Large intestine (tissue), 3 donors: Measurements from ENCODE around the gene NCAM2. TPM values are rescaled to one million over a fixed set of nuclear protein-coding genes. Genes with fewer than 3 reads are reported as not detected.

Experiments
- DNase-seq, 2 donors: peaks; one replicate each; pipeline versions ENCODE4 v3.0.0 to v3.0.0-alpha.2; 2013
- H3K27ac ChIP-seq: one replicate; pipeline ENCODE4 v1.5.1; 2013; ENCODE audit warnings: low read length
- H3K27me3 ChIP-seq: 2 replicates; pipeline ENCODE4 v1.6.1; 2013; ENCODE audit warnings: low read length; ENCODE audit not compliant: control insufficient read depth, insufficient read depth
- H3K36me3 ChIP-seq: 2 replicates; pipeline ENCODE4 v1.6.1; 2013; ENCODE audit warnings: low read length; ENCODE audit not compliant: control insufficient read depth, insufficient read depth
- H3K4me1 ChIP-seq: one replicate; pipeline ENCODE4 v1.6.1; 2013; ENCODE audit warnings: low read length; ENCODE audit not compliant: control insufficient read depth, insufficient read depth
- H3K4me3 ChIP-seq: one replicate; pipeline ENCODE4 v1.5.1; 2013; ENCODE audit warnings: low read length
- H3K9me3 ChIP-seq: one replicate; pipeline ENCODE4 v1.6.1; 2013; ENCODE audit warnings: mild to moderate bottlenecking, low read depth, low read length, moderate library complexity; ENCODE audit not compliant: control insufficient read depth
- WGBS: methylation state at CpG from one replicate; pipeline ENCODE4 v1.1.5; 2013; ENCODE audit warnings: low lambda C conversion rate; ENCODE audit not compliant: insufficient coverage; 5-methylcytosine and 5-hydroxymethylcytosine counted together
- polyA plus RNA-seq: library from polyadenylated mRNA; unstranded; fragments of 120-200 nt; gene quantifications from one replicate; pipeline ENCODE4 v1.2.1, GENCODE V29; 2013

Gene NCAM2
- polyA plus RNA-seq, 1 donor = 7.7 TPM

GRCh38 chr21:21162786-21163185 is 164.6 kb downstream of the NCAM2 start:
- Histone ChIP-seq H3K9me3 (no peaks in the 10 kb centered on the region), H3K27me3 (no peaks in the 10 kb centered on the region), H3K4me1 (no peaks in the 10 kb centered on the region), H3K27ac (no peak overlapping the region), H3K4me3 (no peak overlapping the region), H3K36me3 (no peaks in the 10 kb centered on the region)
- WGBS = 100% methylated on average over 1 of the region's 4 CpGs
- no peak for DNase-seq

GRCh38 chr21:21163904-21164303 is 165.7 kb downstream of the NCAM2 start:
- H3K27me3 ChIP-seq = no peaks in the 10 kb centered on the region
- H3K27ac ChIP-seq = no peak overlapping the region
- no peaks in the 10 kb centered on the region for H3K36me3 ChIP-seq
- no peaks in the 10 kb centered on the region for H3K4me1 ChIP-seq
- peak; percentile 9 to 20 for DNase-seq
- no peak overlapping the region for H3K4me3 ChIP-seq
- WGBS = 0% methylated on average over 1 of the region's 1 CpG
- H3K9me3 ChIP-seq = no peaks in the 10 kb centered on the region

- DNase-seq = peak in 1 of 2 donors; percentile 4
- no CpG with 5 or more reads among the region's 2 CpGs for WGBS
- H3K27ac ChIP-seq = no peak overlapping the region
Measured at GRCh38 chr21:21165063-21165645, 166.9 kb downstream of the NCAM2 start.

GRCh38 chr21:21174676-21175075 is 176.5 kb downstream of the NCAM2 start:
- WGBS = 73% methylated on average over 2 of the region's 2 CpGs
- Histone ChIP-seq H3K27me3 (no peaks in the 10 kb centered on the region), H3K4me3 (no peak overlapping the region), H3K36me3 (no peaks in the 10 kb centered on the region), H3K9me3 (no peaks in the 10 kb centered on the region), H3K4me1 (no peaks in the 10 kb centered on the region), H3K27ac (no peak overlapping the region)
- no peak for DNase-seq

More at GRCh38 chr21:21165063-21165645, 166.9 kb downstream of the NCAM2 start:
- H3K9me3 ChIP-seq = no peaks in the 10 kb centered on the region
- no peak overlapping the region for H3K4me3 ChIP-seq
- H3K4me1 ChIP-seq = no peaks in the 10 kb centered on the region
- H3K27me3 ChIP-seq = no peaks in the 10 kb centered on the region
- H3K36me3 ChIP-seq = no peaks in the 10 kb centered on the region

- no peak for DNase-seq
- no peaks in the 10 kb centered on the region for H3K9me3 ChIP-seq
- no peak overlapping the region for H3K4me3 ChIP-seq
- H3K27ac ChIP-seq = no peak overlapping the region
- no peaks in the 10 kb centered on the region for H3K4me1 ChIP-seq
- H3K36me3 ChIP-seq = no peaks in the 10 kb centered on the region
- WGBS = 40% methylated on average over 1 of the region's 1 CpG
- H3K27me3 ChIP-seq = no peaks in the 10 kb centered on the region
Measured at GRCh38 chr21:21175798-21176334, 177.7 kb downstream of the NCAM2 start.

- Histone ChIP-seq H3K27me3 (no peaks in the 10 kb centered on the region), H3K4me3 (no peak overlapping the region), H3K4me1 (no peaks in the 10 kb centered on the region), H3K27ac (no peak overlapping the region), H3K36me3 (no peaks in the 10 kb centered on the region), H3K9me3 (no peaks in the 10 kb centered on the region)
- WGBS = no CpG with 5 or more reads among the region's 1 CpG
- DNase-seq = no peak
Measured at GRCh38 chr21:21177353-21177986, 179.3 kb downstream of the NCAM2 start.

GRCh38 chr21:21179619-21180298 is 181.6 kb downstream of the NCAM2 start:
- Histone ChIP-seq H3K27me3 (no peaks in the 10 kb centered on the region), H3K27ac (no peak overlapping the region), H3K9me3 (no peaks in the 10 kb centered on the region), H3K4me3 (no peak overlapping the region), H3K36me3 (no peaks in the 10 kb centered on the region), H3K4me1 (no peaks in the 10 kb centered on the region)
- DNase-seq = no peak
- 94% methylated on average over 4 of the region's 7 CpGs for WGBS

- 40% methylated on average over 1 of the region's 3 CpGs for WGBS
- DNase-seq = no peak
Measured at GRCh38 chr21:21182401-21183010, 184.3 kb downstream of the NCAM2 start.

GRCh38 chr21:21183092-21183491 is 184.9 kb downstream of the NCAM2 start:
- no peaks in the 10 kb centered on the region for H3K9me3 ChIP-seq
- WGBS = no CpG with 5 or more reads among the region's 3 CpGs
- H3K4me3 ChIP-seq = no peak overlapping the region

More at GRCh38 chr21:21182401-21183010, 184.3 kb downstream of the NCAM2 start:
- Histone ChIP-seq H3K36me3 (no peaks in the 10 kb centered on the region), H3K4me1 (no peaks in the 10 kb centered on the region), H3K9me3 (no peaks in the 10 kb centered on the region), H3K27me3 (no peaks in the 10 kb centered on the region), H3K27ac (no peak overlapping the region), H3K4me3 (no peak overlapping the region)

GRCh38 chr21:21184771-21185528 is 186.7 kb downstream of the NCAM2 start:
- Histone ChIP-seq H3K9me3 (no peaks in the 10 kb centered on the region), H3K27me3 (no peaks in the 10 kb centered on the region), H3K4me3 (no peak overlapping the region), H3K36me3 (no peaks in the 10 kb centered on the region), H3K27ac (no peak overlapping the region), H3K4me1 (no peaks in the 10 kb centered on the region)
- WGBS = 100% methylated on average over 4 of the region's 4 CpGs
- no peak for DNase-seq

More at GRCh38 chr21:21183092-21183491, 184.9 kb downstream of the NCAM2 start:
- Histone ChIP-seq H3K36me3 (no peaks in the 10 kb centered on the region), H3K4me1 (no peaks in the 10 kb centered on the region), H3K27ac (no peak overlapping the region), H3K27me3 (no peaks in the 10 kb centered on the region)
- no peak for DNase-seq
